ENCODE measurements around the gene SYNRG. TPM values are rescaled to one million over a fixed set of nuclear protein-coding genes. Genes with fewer than 3 reads are reported as not detected.

Gene SYNRG
- polyA plus RNA-seq, 1 of the 3 experiments (the other 2 are of a cell fraction) = 8.9 TPM

DNA sequence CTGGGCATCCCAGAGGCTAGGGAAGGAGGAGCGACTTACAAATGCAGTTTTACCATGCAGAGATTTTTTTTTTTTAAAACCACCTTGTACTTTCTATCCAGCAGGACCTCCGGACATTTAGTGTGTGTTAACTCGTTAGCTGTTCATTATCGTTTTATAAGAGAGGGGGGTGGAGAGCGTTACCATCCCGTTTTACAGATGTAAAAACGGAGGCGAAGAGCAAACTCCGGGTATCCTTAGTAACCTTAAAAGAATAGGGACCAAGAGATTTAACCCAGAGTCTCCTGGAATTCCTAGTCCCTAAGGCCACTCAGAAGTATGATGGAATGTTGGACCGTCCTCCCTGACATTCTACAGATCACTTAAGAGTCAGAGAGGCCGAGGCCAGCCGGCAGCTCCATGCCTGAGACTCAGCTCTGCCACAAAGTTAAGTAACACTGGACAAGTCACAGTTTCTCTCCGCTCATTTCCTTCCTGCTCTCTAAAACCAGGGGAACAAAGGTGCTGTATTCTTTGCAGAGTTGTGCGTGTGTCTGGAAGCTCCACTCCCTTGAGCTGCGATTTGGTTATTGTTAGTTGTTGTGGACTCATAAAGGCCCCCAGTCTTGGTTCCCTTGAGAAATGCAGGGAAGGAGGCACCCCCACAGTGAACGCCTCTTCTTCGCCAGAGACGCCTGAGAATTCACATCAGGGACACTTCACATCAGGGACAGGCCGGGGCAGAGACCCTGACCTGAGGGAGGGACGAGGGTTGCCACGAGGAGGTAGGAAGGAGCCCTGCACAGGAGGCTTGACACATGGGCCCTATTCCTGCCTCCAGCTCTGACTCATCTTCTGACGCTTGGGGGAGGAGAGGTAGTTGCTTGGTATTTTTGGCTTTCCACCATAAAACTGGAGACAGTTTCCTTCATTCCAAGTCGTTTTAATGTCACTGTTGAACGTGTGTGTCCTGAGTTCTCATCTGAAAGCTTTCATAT is 118.3 kb downstream of the SYNRG start (continued):
- TF ChIP-seq FOXM1 (IDR thresholded peaks at IDR 0.05; ENCODE audit: low read depth) (no peak), RCOR1 (IDR thresholded peaks at IDR 0.05; ENCODE audit: low read length) (no peak), POLR2AphosphoS5 (IDR thresholded peaks at IDR 0.05; ENCODE audit: low read depth, low read length) (peak; percentile 51; the same call in 1 of the 2 replicates), NRF1 (IDR thresholded peaks at IDR 0.05; ENCODE audit: low read depth, low read length) (no peak), EP300 (IDR thresholded peaks at IDR 0.05; ENCODE audit: borderline replicate concordance in 1 of 2, low read depth in 1 of 2, low read length in 1 of 2) (no peak), CHD2 (IDR thresholded peaks at IDR 0.05; ENCODE audit: low read length, partially characterized antibody) (no peak), RAD21 (IDR thresholded peaks at IDR 0.05; ENCODE audit: low read length) (no peak), FOXJ3 (CRISPR knock-in tag; IDR thresholded peaks at IDR 0.05) (no peak)
- TF ChIP-seq, protein P1, sequence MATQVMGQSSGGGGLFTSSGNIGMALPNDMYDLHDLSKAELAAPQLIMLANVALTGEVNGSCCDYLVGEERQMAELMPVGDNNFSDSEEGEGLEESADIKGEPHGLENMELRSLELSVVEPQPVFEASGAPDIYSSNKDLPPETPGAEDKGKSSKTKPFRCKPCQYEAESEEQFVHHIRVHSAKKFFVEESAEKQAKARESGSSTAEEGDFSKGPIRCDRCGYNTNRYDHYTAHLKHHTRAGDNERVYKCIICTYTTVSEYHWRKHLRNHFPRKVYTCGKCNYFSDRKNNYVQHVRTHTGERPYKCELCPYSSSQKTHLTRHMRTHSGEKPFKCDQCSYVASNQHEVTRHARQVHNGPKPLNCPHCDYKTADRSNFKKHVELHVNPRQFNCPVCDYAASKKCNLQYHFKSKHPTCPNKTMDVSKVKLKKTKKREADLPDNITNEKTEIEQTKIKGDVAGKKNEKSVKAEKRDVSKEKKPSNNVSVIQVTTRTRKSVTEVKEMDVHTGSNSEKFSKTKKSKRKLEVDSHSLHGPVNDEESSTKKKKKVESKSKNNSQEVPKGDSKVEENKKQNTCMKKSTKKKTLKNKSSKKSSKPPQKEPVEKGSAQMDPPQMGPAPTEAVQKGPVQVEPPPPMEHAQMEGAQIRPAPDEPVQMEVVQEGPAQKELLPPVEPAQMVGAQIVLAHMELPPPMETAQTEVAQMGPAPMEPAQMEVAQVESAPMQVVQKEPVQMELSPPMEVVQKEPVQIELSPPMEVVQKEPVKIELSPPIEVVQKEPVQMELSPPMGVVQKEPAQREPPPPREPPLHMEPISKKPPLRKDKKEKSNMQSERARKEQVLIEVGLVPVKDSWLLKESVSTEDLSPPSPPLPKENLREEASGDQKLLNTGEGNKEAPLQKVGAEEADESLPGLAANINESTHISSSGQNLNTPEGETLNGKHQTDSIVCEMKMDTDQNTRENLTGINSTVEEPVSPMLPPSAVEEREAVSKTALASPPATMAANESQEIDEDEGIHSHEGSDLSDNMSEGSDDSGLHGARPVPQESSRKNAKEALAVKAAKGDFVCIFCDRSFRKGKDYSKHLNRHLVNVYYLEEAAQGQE (IDR thresholded peaks at IDR 0.05; ENCODE audit: low read depth, low read length) = no peak

DNA sequence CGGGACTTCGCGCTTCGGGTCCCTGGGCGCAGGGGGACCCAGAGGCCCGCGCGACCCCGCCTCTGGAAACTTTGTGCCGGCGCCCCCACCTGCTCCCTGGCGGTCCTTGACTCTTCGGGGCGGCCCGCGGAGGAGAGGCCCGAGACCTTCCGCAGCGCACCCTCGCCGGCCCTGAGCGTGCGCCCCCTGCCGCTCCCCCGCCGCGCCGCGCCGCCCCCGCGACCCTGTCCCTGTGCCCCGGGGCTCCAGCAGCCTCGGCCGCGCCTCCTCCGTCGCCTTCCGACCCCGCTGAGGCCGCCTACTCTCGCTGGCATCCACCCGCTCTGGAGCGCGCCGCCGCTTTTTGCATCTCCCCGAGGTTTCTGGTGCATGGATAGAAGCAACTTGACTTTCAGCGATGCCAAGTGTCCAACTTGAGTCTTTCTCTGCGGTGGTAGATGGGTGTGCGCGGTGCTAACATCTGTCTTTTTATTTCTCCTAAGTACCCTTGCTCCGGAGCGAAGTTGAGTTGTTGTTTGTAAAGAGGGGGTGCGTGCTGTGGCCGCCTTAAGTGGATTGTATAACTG is 119.1 kb downstream of the SYNRG start:
- H4K20me1 ChIP-seq (ENCODE audit: insufficient read depth) = peaks cover 15% of the 10 kb centered on the region
- peaks cover 53% of the 10 kb centered on the region for H3F3A ChIP-seq (replicated peaks; ENCODE audit: insufficient read depth)
- ChIA-PET POLR2A (no interaction called here), CTCF (interaction anchor here (0.6 to 1.0 kb wide), 2 partner anchors 26 to 46 kb away, joined by 3 read pairs; no protein-coding TSS in a partner anchor)
- WGBS (ENCODE audit: low lambda C conversion rate) = 0% methylated on average over 7 of the region's 56 CpGs
- peak overlapping the region; percentile 76 to 83 for H3K4me3 ChIP-seq (ENCODE audit: low read depth in 2 of 2, low read length in 1 of 2)
- H3K9me3 ChIP-seq = no peaks in the 10 kb centered on the region
- H3K79me2 ChIP-seq (ENCODE audit: insufficient read depth) = peaks cover 51% of the 10 kb centered on the region
- H3K4me1 ChIP-seq (ENCODE audit: control insufficient read depth in 1 of 2, insufficient read depth in 2 of 2, low read depth in 1 of 2, low read length in 1 of 2) = peaks cover 10 to 17% of the 10 kb centered on the region in 2 experiments; a peak in 3 of 4 replicates
- peak overlapping the region; percentile 85 for H3K9ac ChIP-seq
- no peaks in the 10 kb centered on the region for H3K9me2 ChIP-seq
- peak overlapping the region; percentile 86 for H3K4me2 ChIP-seq
- TF ChIP-seq, protein P2, sequence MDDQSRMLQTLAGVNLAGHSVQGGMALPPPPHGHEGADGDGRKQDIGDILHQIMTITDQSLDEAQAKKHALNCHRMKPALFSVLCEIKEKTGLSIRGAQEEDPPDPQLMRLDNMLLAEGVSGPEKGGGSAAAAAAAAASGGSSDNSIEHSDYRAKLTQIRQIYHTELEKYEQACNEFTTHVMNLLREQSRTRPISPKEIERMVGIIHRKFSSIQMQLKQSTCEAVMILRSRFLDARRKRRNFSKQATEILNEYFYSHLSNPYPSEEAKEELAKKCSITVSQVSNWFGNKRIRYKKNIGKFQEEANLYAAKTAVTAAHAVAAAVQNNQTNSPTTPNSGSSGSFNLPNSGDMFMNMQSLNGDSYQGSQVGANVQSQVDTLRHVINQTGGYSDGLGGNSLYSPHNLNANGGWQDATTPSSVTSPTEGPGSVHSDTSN (IDR thresholded peaks at IDR 0.05) = no peak
- TF ChIP-seq, protein P1 (IDR thresholded peaks at IDR 0.05; ENCODE audit: low read depth, low read length) = no peak
- TF ChIP-seq MEF2A (IDR thresholded peaks at IDR 0.05; ENCODE audit: borderline replicate concordance, low read depth) (no peak), FOXM1 (IDR thresholded peaks at IDR 0.05; ENCODE audit: low read depth) (no peak), CHD2 (IDR thresholded peaks at IDR 0.05; ENCODE audit: low read length, partially characterized antibody) (peak; percentile 31), TEAD4 (IDR thresholded peaks at IDR 0.05; ENCODE audit: borderline replicate concordance, insufficient read depth) (no peak), SIN3A (IDR thresholded peaks at IDR 0.05; ENCODE audit: borderline replicate concordance, low read depth, low read length) (peak; percentile 44; the same call in 1 of the 2 replicates)
- TF ChIP-seq, protein P3, sequence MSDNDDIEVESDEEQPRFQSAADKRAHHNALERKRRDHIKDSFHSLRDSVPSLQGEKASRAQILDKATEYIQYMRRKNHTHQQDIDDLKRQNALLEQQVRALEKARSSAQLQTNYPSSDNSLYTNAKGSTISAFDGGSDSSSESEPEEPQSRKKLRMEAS (IDR thresholded peaks at IDR 0.05; ENCODE audit: low read depth) = 0 out of 2 replicates have a peak, but pooled peaks have one; percentile 7
- TF ChIP-seq, protein P4, sequence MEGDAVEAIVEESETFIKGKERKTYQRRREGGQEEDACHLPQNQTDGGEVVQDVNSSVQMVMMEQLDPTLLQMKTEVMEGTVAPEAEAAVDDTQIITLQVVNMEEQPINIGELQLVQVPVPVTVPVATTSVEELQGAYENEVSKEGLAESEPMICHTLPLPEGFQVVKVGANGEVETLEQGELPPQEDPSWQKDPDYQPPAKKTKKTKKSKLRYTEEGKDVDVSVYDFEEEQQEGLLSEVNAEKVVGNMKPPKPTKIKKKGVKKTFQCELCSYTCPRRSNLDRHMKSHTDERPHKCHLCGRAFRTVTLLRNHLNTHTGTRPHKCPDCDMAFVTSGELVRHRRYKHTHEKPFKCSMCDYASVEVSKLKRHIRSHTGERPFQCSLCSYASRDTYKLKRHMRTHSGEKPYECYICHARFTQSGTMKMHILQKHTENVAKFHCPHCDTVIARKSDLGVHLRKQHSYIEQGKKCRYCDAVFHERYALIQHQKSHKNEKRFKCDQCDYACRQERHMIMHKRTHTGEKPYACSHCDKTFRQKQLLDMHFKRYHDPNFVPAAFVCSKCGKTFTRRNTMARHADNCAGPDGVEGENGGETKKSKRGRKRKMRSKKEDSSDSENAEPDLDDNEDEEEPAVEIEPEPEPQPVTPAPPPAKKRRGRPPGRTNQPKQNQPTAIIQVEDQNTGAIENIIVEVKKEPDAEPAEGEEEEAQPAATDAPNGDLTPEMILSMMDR (IDR thresholded peaks at IDR 0.05) = peak; percentile 49
- no peak overlapping the region for H2AFZ ChIP-seq (ENCODE audit: low read depth)
- H3K27ac ChIP-seq (ENCODE audit: low read depth in 2 of 2, low read length in 1 of 2) = peak overlapping the region; percentile 74 to 91
- no peaks in the 10 kb centered on the region for H3K27me3 ChIP-seq (ENCODE audit: insufficient read depth)
- DNase-seq = peak; percentile 88
- H3K36me3 ChIP-seq (replicated peaks in 1 of 2; ENCODE audit: control insufficient read depth in 1 of 2, insufficient read depth in 2 of 2, low read length in 1 of 2) = no peaks in the 10 kb centered on the region

Data from SK-N-SH (cell line).